ENCODE data around the gene NKAPL. TPM values are rescaled to one million over a fixed set of nuclear protein-coding genes. Genes with fewer than 3 reads are reported as not detected.
A peak's percentile ranks its signal among the peaks of the same experiment; 100 is the strongest.

NKAPL gene
- total and polyA plus RNA-seq, 2 of the 13 experiments (the other 11 are each of a cell fraction or from before 2014, with no cell fraction given): not detected

GRCh38 chr6:28225056-28225834 lies 33.9 kb upstream of the NKAPL start, which contains the start of gene ZSCAN9 (continued):
- TF ChIP-seq THAP9 (CRISPR knock-in tag; IDR thresholded peaks at IDR 0.05; ENCODE audit: borderline replicate concordance) (peak; percentile 92), ZNF720 (CRISPR knock-in tag; IDR thresholded peaks at IDR 0.05) (0 out of 2 replicates have a peak, but pooled peaks have one; percentile 45), ZNF33A (CRISPR knock-in tag; IDR thresholded peaks at IDR 0.05; ENCODE audit: borderline replicate concordance) (no peak; the same call in 1 of the 2 replicates), ZNF724P (CRISPR knock-in tag; IDR thresholded peaks at IDR 0.05; ENCODE audit: borderline replicate concordance) (peak; percentile 89), HNRNPLL (IDR thresholded peaks at IDR 0.05; ENCODE audit: low read depth, low read length, poor library complexity, severe bottlenecking) (peak; percentile 63), SNAPC2 (CRISPR knock-in tag; IDR thresholded peaks at IDR 0.05) (peak; percentile 77; the same call in 1 of the 2 replicates), EEA1 (CRISPR knock-in tag; IDR thresholded peaks at IDR 0.05; ENCODE audit: borderline replicate concordance) (no peak), ZNF160 (CRISPR knock-in tag; IDR thresholded peaks at IDR 0.05) (peak; percentile 53; the same call in 1 of the 2 replicates), ZNF143 (CRISPR knock-in tag; IDR thresholded peaks at IDR 0.05) (no peak), ZNF770 (CRISPR knock-in tag; IDR thresholded peaks at IDR 0.05) (peak; percentile 63; the same call in 1 of the 2 replicates), CCDC6 (CRISPR knock-in tag; IDR thresholded peaks at IDR 0.05) (peak; percentile 79), ZNF432 (CRISPR knock-in tag; IDR thresholded peaks at IDR 0.05; ENCODE audit: borderline replicate concordance) (no peak), ARID2 (CRISPR knock-in tag; IDR thresholded peaks at IDR 0.05; ENCODE audit: borderline replicate concordance) (peak; percentile 91; the same call in 1 of the 2 replicates), KDM5B (CRISPR knock-in tag; IDR thresholded peaks at IDR 0.05; ENCODE audit: borderline replicate concordance) (peak; percentile 95; the same call in 1 of the 2 replicates), ZNF383 (CRISPR knock-in tag; IDR thresholded peaks at IDR 0.05; ENCODE audit: borderline replicate concordance) (peak; percentile 84; the same call in 1 of the 2 replicates), ATF7-NPFF (CRISPR knock-in tag; IDR thresholded peaks at IDR 0.05; ENCODE audit: low read depth) (peak; percentile 86; the same call in 1 of the 2 replicates), ZBTB33 (CRISPR knock-in tag; IDR thresholded peaks at IDR 0.05) (peak; percentile 41; the same call in 1 of the 2 replicates), LBX2 (CRISPR knock-in tag; IDR thresholded peaks at IDR 0.05; ENCODE audit: borderline replicate concordance) (peak; percentile 58; the same call in 1 of the 2 replicates), THAP8 (CRISPR knock-in tag; IDR thresholded peaks at IDR 0.05; ENCODE audit: borderline replicate concordance) (0 out of 2 replicates have a peak, but pooled peaks have one; percentile 86)

Measured in HepG2 (cell line).